GM12878 (cell line): ENCODE data around the gene RIC8B. TPM values are rescaled to one million over a fixed set of nuclear protein-coding genes. Genes with fewer than 3 reads are reported as not detected.

Experiments used
- BACH1 ChIP-seq: fragments of 450-650 bp; IDR thresholded peaks from 2 replicates; pipeline ENCODE4 v1.6.1; 2017; ENCODE audit warnings: mild to moderate bottlenecking, borderline replicate concordance
- CHD4 ChIP-seq: fragments of 200-600 bp; sonication (generic); IDR thresholded peaks from 2 replicates; pipeline ENCODE4 v1.6.1; 2016; ENCODE audit warnings: mild to moderate bottlenecking
- CTCF ChIP-seq, 3 experiments: IDR thresholded peaks in 2 of 3; conservative IDR thresholded peaks in 1 of 3; 2 replicates each; pipeline ENCODE4 v1.5.1; 2011; ENCODE audit warnings: low read depth in 3 of 3, low read length in 3 of 3, mild to moderate bottlenecking in 3 of 3, control low read depth in 2 of 3, moderate library complexity in 2 of 3, inconsistent platforms in 1 of 3, mixed read lengths in 1 of 3; ENCODE audit not compliant: control insufficient read depth in 2 of 3, insufficient read depth in 1 of 3; ENCODE audit errors: extremely low read depth in 1 of 3
- EP300 ChIP-seq, 2 experiments: fragments of 150-350 bp in 1 of 2; IDR thresholded peaks; 2 replicates each; pipeline ENCODE4 v1.6.1; 2011 to 2012; ENCODE audit warnings: low read depth in 2 of 2, low read length in 2 of 2, borderline replicate concordance in 1 of 2, improper control_type of control experiment in 1 of 2, inconsistent platforms in 1 of 2; ENCODE audit not compliant: control insufficient read depth in 1 of 2
- KLF5 ChIP-seq: fragments of 450-650 bp; IDR thresholded peaks from 2 replicates; pipeline ENCODE4 v1.6.1; 2014; ENCODE audit warnings: mild to moderate bottlenecking; ENCODE audit not compliant: partially characterized antibody
- NR2C2 ChIP-seq: IDR thresholded peaks from 2 replicates; pipeline ENCODE4 v1.6.1; 2011; ENCODE audit warnings: borderline replicate concordance, low read depth; ENCODE audit not compliant: control insufficient read depth, insufficient read length
- POLR2AphosphoS2 ChIP-seq: IDR thresholded peaks from 2 replicates; pipeline ENCODE4 v1.6.1; 2011; ENCODE audit warnings: low read depth, mild to moderate bottlenecking, low read length, improper control_type of control experiment, moderate library complexity
- RB1 ChIP-seq: fragments of 450-650 bp; formaldehyde crosslinking; IDR thresholded peaks from 2 replicates; pipeline ENCODE4 v1.6.1; 2017; ENCODE audit warnings: mild to moderate bottlenecking, borderline replicate concordance
- SPI1 ChIP-seq: IDR thresholded peaks from 2 replicates; pipeline ENCODE4 v1.6.1; 2011; ENCODE audit warnings: low read depth, mild to moderate bottlenecking, low read length, moderate library complexity, borderline replicate concordance; ENCODE audit not compliant: insufficient read depth
- ZNF592 ChIP-seq: fragments of 450-650 bp; IDR thresholded peaks from 2 replicates; pipeline ENCODE4 v1.6.1; 2017; ENCODE audit warnings: mild to moderate bottlenecking, moderate library complexity
- polyA plus RNA-seq, 11 experiments: library from polyadenylated mRNA; depleted of rRNA in 4 of 11; unstranded in 6 of 11; stranded (reverse) in 5 of 11; fragments of >200 nt; fragmentation: Nextera tagmentation in 4 of 11; fragmentation: Illumina TruSeq in 1 of 11; extraction: Ambion mirVana in 4 of 11; extraction: Trizol in 1 of 11; gene quantifications; 1 replicate in 1 of 11; 2 replicates in 10 of 11; pipeline versions ENCODE4 v1.2.1 to v1.2.3, GENCODE V29; 2011 to 2016; ENCODE audit warnings: inconsistent platforms in 2 of 11, missing spikeins in 2 of 11, low read depth in 1 of 11
- total RNA-seq, 4 experiments: library from RNA; depleted of rRNA in 3 of 4; stranded (reverse); fragments of >200 nt in 3 of 4; fragmentation: Illumina TruSeq in 1 of 4; extraction: Trizol in 1 of 4; gene quantifications; 2 replicates each; pipeline versions ENCODE4 v1.2.1 to v1.2.3, GENCODE V29; 2013 to 2021
- TF ChIP-seq, protein P1 (sequence below): IDR thresholded peaks from 2 replicates; pipeline ENCODE4 v1.6.1; 2011; ENCODE audit warnings: mild to moderate bottlenecking, low read depth, low read length, moderate library complexity; ENCODE audit not compliant: insufficient replicate concordance

RIC8B gene
- total and polyA plus RNA-seq, 10 of the 15 experiments (the other 5 are each of a cell fraction or from before 2014, with no cell fraction given) = 2.3 to 10.8 (median 6.2) TPM

GRCh38 chr12:106883426-106883825 lies 108.9 kb downstream of the RIC8B start (continued):
- no peak for TF ChIP-seq ZNF592
- no peak for TF ChIP-seq EP300 (IDR thresholded peaks at IDR 0.05; ENCODE audit: borderline replicate concordance in 1 of 2, control insufficient read depth in 1 of 2, low read depth in 2 of 2, low read length in 2 of 2)
- no peak for TF ChIP-seq RB1
- no peak for TF ChIP-seq KLF5
- no peak for TF ChIP-seq SPI1
- no peak for TF ChIP-seq CTCF (IDR thresholded peaks at IDR 0.05 in 2 of 3, conservative IDR thresholded peaks at IDR 0.05 in 1 of 3; ENCODE audit: control insufficient read depth in 2 of 3, extremely low read depth in 1 of 3, insufficient read depth in 1 of 3, low read depth in 3 of 3, low read length in 3 of 3)
- TF ChIP-seq BACH1 = no peak
- TF ChIP-seq, protein P1, sequence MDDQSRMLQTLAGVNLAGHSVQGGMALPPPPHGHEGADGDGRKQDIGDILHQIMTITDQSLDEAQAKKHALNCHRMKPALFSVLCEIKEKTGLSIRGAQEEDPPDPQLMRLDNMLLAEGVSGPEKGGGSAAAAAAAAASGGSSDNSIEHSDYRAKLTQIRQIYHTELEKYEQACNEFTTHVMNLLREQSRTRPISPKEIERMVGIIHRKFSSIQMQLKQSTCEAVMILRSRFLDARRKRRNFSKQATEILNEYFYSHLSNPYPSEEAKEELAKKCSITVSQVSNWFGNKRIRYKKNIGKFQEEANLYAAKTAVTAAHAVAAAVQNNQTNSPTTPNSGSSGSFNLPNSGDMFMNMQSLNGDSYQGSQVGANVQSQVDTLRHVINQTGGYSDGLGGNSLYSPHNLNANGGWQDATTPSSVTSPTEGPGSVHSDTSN = no peak
- no peak for TF ChIP-seq POLR2AphosphoS2
- TF ChIP-seq CHD4 = no peak
- TF ChIP-seq NR2C2 = no peak
